Left lung (tissue), 10 donors: ENCODE data around the gene ZNF681. TPM values are rescaled to one million over a fixed set of nuclear protein-coding genes. Genes with fewer than 3 reads are reported as not detected.

Experiments
- ATAC-seq: fragments of 200-7000 bp; cut with Tn5 transposase; one replicate; pipeline ENCODE4 v1.9.1; 2020; ENCODE audit warnings: moderate library complexity
- DNase-seq, 4 donors: peaks; one replicate each; pipeline ENCODE4 v3.0.0-alpha.2; 2013 to 2020
- H3K27ac ChIP-seq, 2 donors: fragments of 200-600 bp; sonication (generic) in 1 of 2; one replicate each; pipeline versions ENCODE4 v1.5.0 to v1.8.0; 2020 to 2021
- H3K27me3 ChIP-seq, 2 donors: fragments of 200-600 bp; sonication (generic) in 1 of 2; one replicate each; pipeline versions ENCODE4 v1.5.0 to v1.8.0; 2020 to 2021
- H3K36me3 ChIP-seq, 2 donors: fragments of 200-600 bp; sonication (generic) in 1 of 2; one replicate each; pipeline versions ENCODE4 v1.5.0 to v1.8.0; 2020 to 2021
- H3K4me1 ChIP-seq, 2 donors: fragments of 200-600 bp; one replicate each; pipeline ENCODE4 v1.8.0; 2021
- H3K4me3 ChIP-seq, 2 donors: fragments of 200-600 bp; sonication (generic) in 1 of 2; one replicate each; pipeline versions ENCODE4 v1.5.0 to v1.8.0; 2020 to 2021; ENCODE audit warnings: mild to moderate bottlenecking in 1 of 2
- H3K9me3 ChIP-seq, 2 donors: fragments of 200-600 bp; sonication (generic) in 1 of 2; one replicate each; pipeline versions ENCODE4 v1.5.0 to v1.8.0; 2020 to 2021
- intact Hi-C, 2 donors: fragments of 100-400 bp; cut with DNase I; formaldehyde crosslinking; loops; one replicate each; pipeline versions ENCODE4 v1.11.2 to v1.14.2; 2022
- polyA plus RNA-seq, 6 donors: library from polyadenylated mRNA; unstranded; fragments of 120-200 nt; gene quantifications; one replicate each; pipeline ENCODE4 v1.2.1, GENCODE V29; 2013; ENCODE audit not compliant: insufficient read length in 6 of 6
- total RNA-seq, 2 donors: library from RNA; stranded (reverse); fragmentation: NEBNext Ultra II Directional; extraction: Animal tissue kit (Norgen Biotek cat#: 25700); gene quantifications; one replicate each; pipeline ENCODE4 v1.2.1, GENCODE V29; 2021
- TF ChIP-seq, protein P1 (sequence below), 2 donors: fragments of 200-600 bp; sonication (generic) in 1 of 2; IDR thresholded peaks; one replicate each; pipeline versions ENCODE4 v1.5.0 to v1.8.0; 2021; ENCODE audit warnings: antibody characterized with exemption in 2 of 2
- donor health status: DM: no; HTN: yes; CAD: no.
- donor health status: DM: no; HTN: no; CAD: no.

The ZNF681 gene
- total and polyA plus RNA-seq, 8 donors, result 2.6 to 8.9 (median 6.5) TPM

DNA sequence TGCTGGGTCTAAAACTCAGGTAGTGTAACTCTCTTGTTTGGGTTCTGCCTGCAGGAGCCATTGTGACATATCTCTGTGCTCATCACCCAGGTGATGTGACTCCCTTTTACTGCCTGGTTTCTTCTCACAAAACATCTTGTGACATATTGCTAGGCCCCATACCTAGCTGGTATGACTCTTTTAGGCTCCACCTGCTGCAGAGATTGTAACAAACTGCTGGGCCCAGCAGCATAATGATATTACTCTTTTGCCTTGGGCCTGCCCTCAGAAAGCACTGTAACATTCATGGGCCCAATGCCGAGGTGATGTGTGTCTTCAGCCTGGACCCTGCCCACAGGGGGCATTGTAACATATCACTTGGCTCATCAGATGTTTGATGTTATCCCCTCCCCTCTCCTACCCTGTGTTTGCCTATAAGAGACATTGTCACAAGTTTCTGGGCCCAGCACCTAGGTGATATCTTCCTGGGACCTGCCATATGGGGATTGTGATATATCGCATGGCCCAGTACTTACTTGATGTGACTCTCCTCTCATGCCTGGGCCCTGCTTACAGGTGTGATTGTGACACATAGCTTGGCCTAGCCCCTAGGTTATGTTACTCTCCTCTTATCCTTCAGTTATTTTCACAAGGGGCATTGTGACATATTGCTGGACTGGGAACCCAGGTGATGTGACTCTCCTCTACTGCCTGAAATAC lies 18.0 kb upstream of the ZNF681 start:
- no peaks in the 10 kb centered on the region for H3K27me3 ChIP-seq
- H3K9me3 ChIP-seq, result peaks cover 0 to 8% of the 10 kb centered on the region in 2 donors
- H3K4me3 ChIP-seq, result no peak overlapping the region
- TF ChIP-seq, protein P1, sequence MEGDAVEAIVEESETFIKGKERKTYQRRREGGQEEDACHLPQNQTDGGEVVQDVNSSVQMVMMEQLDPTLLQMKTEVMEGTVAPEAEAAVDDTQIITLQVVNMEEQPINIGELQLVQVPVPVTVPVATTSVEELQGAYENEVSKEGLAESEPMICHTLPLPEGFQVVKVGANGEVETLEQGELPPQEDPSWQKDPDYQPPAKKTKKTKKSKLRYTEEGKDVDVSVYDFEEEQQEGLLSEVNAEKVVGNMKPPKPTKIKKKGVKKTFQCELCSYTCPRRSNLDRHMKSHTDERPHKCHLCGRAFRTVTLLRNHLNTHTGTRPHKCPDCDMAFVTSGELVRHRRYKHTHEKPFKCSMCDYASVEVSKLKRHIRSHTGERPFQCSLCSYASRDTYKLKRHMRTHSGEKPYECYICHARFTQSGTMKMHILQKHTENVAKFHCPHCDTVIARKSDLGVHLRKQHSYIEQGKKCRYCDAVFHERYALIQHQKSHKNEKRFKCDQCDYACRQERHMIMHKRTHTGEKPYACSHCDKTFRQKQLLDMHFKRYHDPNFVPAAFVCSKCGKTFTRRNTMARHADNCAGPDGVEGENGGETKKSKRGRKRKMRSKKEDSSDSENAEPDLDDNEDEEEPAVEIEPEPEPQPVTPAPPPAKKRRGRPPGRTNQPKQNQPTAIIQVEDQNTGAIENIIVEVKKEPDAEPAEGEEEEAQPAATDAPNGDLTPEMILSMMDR (IDR thresholded peaks at IDR 0.05), result no peak
- H3K4me1 ChIP-seq, result no peaks in the 10 kb centered on the region
- no peak for DNase-seq
- intact Hi-C loops, result no loop called here
- no peak for ATAC-seq
- no peaks in the 10 kb centered on the region for H3K36me3 ChIP-seq
- H3K27ac ChIP-seq, result no peak overlapping the region

DNA sequence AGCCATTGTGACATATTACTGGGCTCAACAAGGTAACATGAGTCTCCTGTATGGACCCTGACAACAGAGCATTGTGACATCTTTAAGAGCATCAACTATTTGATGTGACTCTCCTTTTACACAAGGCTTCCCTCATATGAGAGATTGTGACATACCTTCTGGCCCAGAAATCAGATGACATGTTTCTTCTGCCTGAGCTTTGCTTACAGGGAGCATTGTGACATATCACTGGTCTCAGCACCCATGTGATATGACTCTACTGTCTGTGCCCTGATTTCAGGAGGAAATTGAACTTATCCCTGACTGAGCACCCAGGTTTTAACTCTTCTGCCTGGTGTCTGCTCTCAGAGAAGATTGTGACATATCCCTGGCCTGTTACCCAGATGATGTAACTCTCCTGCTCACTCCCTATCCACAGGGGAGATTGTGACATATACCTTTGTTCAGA lies 15.9 kb upstream of the ZNF681 start:
- no peak overlapping the region for H3K4me3 ChIP-seq
- H3K9me3 ChIP-seq, result peaks cover 0 to 7% of the 10 kb centered on the region in 2 donors
- H3K27me3 ChIP-seq, result no peaks in the 10 kb centered on the region
- intact Hi-C loops, result no loop called here
- H3K36me3 ChIP-seq, result no peaks in the 10 kb centered on the region
- H3K4me1 ChIP-seq, result no peaks in the 10 kb centered on the region
- ATAC-seq, result no peak
- TF ChIP-seq, protein P1 (IDR thresholded peaks at IDR 0.05), result no peak
- DNase-seq, result no peak
- H3K27ac ChIP-seq, result no peak overlapping the region

DNA sequence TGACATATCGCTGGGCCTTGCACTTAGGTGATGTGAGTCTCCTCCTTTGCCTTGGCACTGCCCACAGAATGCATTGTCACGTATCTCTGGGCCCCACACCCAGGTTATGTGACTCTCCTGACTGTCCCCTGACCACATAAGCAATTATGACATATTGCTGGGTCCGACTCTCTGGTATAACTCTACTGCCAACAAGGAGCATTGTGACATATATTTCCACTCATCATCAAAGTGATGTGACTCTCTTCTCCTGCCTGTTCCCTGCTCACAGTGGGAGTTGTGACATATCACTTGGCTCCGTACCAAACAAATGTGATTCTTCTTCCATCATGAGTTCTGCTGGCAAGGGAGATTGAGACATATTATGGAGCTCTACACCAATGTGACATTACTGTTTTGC lies 15.4 kb upstream of the ZNF681 start:
- Histone ChIP-seq H3K27me3 (no peaks in the 10 kb centered on the region), H3K9me3 (peaks cover 0 to 3% of the 10 kb centered on the region in 2 donors), H3K27ac (no peak overlapping the region), H3K36me3 (no peaks in the 10 kb centered on the region), H3K4me1 (no peaks in the 10 kb centered on the region), H3K4me3 (no peak overlapping the region)
- no peak for DNase-seq
- intact Hi-C loops, result no loop called here
- ATAC-seq, result no peak
- TF ChIP-seq, protein P1 (IDR thresholded peaks at IDR 0.05), result no peak

DNA sequence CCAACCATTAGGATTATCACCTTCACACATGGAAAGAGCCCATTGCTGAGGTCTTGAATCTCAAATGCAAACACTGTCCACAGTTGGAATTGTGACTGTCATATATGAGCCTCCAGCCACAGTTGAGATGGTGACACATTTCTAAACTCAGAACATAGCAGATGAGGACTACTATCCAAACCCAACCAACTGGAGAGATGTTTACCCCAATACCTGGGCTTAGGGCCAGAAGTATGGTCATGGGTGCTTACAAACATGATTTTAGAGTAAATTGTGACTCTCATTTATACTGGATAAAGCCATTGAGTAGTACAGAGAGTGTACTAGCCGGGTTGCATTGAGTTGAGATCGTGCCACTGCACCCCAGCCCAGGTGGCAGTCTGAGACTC lies 14.0 kb upstream of the ZNF681 start:
- intact Hi-C loops, result no loop called here
- H3K4me1 ChIP-seq, result no peaks in the 10 kb centered on the region

More for the DNA sequence above, 14.0 kb upstream of the ZNF681 start:
- DNase-seq (no peak), ATAC-seq (no peak)
- Histone ChIP-seq H3K4me3 (no peak overlapping the region), H3K9me3 (peaks cover 0 to 5% of the 10 kb centered on the region in 2 donors), H3K27ac (no peak overlapping the region), H3K27me3 (no peaks in the 10 kb centered on the region), H3K36me3 (no peaks in the 10 kb centered on the region)
- TF ChIP-seq, protein P1 (IDR thresholded peaks at IDR 0.05), result no peak
